Kidney (tissue), 14 donors: ENCODE results near the gene SPA17. TPM values are rescaled to one million over a fixed set of nuclear protein-coding genes. Genes with fewer than 3 reads are reported as not detected.
A peak's percentile ranks its signal among the peaks of the same experiment; 100 is the strongest.

ENCODE experiments used
- DNase-seq, 5 donors: peaks; one replicate each; pipeline ENCODE4 v3.0.0-alpha.2; 2013 to 2020
- FAIRE-seq: peaks from 2 replicates; lab custom pipeline; 2012; peaks lifted over from hg19 to GRCh38; lab: Jason Lieb, UNC
- H3K27ac ChIP-seq, 2 donors: one replicate each; pipeline ENCODE4 v1.7.0; 2013; ENCODE audit warnings: low read depth in 2 of 2, low read length in 2 of 2, inconsistent platforms in 1 of 2
- H3K27me3 ChIP-seq: one replicate; pipeline ENCODE4 v1.7.1; 2013; ENCODE audit warnings: low read length, inconsistent platforms; ENCODE audit not compliant: control insufficient read depth, insufficient read depth
- H3K36me3 ChIP-seq, 3 donors: one replicate each; pipeline versions ENCODE4 v1.7.0 to v1.7.1; 2013; ENCODE audit warnings: low read length in 3 of 3, control low read depth in 1 of 3, inconsistent platforms in 1 of 3; ENCODE audit not compliant: insufficient read depth in 3 of 3, control insufficient read depth in 2 of 3
- H3K4me1 ChIP-seq, 3 donors: one replicate each; pipeline versions ENCODE4 v1.7.0 to v1.7.1; 2013; ENCODE audit warnings: low read length in 3 of 3, inconsistent platforms in 1 of 3, low read depth in 1 of 3; ENCODE audit not compliant: control insufficient read depth in 2 of 3, insufficient read depth in 2 of 3
- H3K4me3 ChIP-seq, 3 donors: one replicate each; pipeline versions ENCODE4 v1.7.0 to v1.8.1; 2013; ENCODE audit warnings: low read length in 3 of 3, control low read depth in 1 of 3, inconsistent platforms in 1 of 3
- H3K9ac ChIP-seq, 3 donors: one replicate each; pipeline versions ENCODE4 v1.7.0 to v1.7.1; 2013; ENCODE audit warnings: low read length in 3 of 3, control low read depth in 1 of 3, inconsistent platforms in 1 of 3
- H3K9me3 ChIP-seq, 3 donors: one replicate each; pipeline versions ENCODE4 v1.7.0 to v1.7.1; 2013; ENCODE audit warnings: low read length in 3 of 3, control low read depth in 1 of 3, inconsistent platforms in 1 of 3; ENCODE audit not compliant: control insufficient read depth in 2 of 3, insufficient read depth in 1 of 3
- intact Hi-C: fragments of 100-400 bp; cut with DNase I; formaldehyde crosslinking; loops from one replicate; pipeline ENCODE4 v1.11.1; 2022
- polyA plus RNA-seq: library from polyadenylated mRNA; stranded (reverse); fragments of 350-450 nt; fragmentation: Illumina TruSeq; extraction: RNeasy Lipid Tissue Mini Kit (QIAGEN cat#74804); gene quantifications from one replicate; pipeline ENCODE4 v1.2.3, GENCODE V29; 2014; ENCODE audit warnings: low read depth, low replicate concordance; ENCODE audit not compliant: insufficient read depth
- total RNA-seq: library from RNA; stranded (reverse); fragmentation: NEBNext Ultra II Directional; extraction: Animal tissue kit (Norgen Biotek cat#: 25700); gene quantifications from one replicate; pipeline ENCODE4 v1.2.1, GENCODE V29; 2021
- TF ChIP-seq, protein P1 (sequence below): IDR thresholded peaks from 3 replicates; pipeline ENCODE4 v1.5.1; 2012; ENCODE audit warnings: mild to moderate bottlenecking, moderate library complexity, borderline replicate concordance; ENCODE audit not compliant: insufficient read depth; ENCODE audit errors: extremely low read depth
- donor health status: control.
- donor health status: control.
- donor health status: control.
- donor health status: control.
- donor health status: control.
- donor health status: DM: yes; HTN: yes; CAD: no.
- donor health status: Normal renal cell carcinoma (clear cell type).

The SPA17 gene
- total and polyA plus RNA-seq, 2 donors from 2014 or later: 10.7 to 23.7 TPM

DNA sequence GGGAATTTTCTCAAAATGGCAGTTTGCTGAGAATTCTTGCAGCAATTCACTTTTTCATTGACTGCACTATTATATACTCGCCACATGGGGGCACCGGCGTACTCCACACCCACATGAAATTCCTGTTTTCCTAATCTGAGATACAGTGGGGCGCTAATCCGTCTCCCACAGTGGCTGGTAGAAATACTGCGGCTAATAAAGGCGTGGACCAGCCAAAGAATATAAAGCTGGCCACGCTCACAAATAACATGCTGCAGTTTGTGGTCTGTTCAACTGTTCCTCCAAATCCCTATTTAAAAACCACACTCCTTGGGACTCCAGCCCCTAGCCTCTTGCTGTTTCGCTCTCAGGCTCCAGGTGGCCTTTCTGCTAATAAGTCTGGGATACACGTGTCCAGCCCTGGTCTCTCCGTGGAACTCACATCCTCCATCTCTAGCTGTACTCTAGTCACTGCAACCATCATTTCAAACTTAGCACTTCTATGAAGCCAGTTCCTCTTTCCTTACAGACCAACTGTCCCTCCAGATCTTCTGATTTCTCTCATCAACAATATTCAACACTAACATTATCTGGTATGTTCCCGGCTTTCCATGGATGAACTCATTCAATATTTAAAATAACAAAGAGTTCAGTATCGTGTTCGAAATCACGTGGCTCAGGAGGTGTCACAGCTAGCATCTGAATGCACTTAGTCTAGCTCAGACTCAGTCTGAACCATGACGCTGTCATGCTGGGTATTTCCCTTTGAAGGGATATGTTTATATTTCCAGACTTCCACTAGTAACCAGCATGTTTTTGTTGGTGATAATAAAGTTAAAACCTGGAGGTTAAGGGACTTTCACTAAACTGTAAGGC is 29.1 kb upstream of the SPA17 start:
- H3K36me3 ChIP-seq: peaks cover 0 to 5% (median 4%) of the 10 kb centered on the region in 3 donors
- no peaks in the 10 kb centered on the region for H3K9me3 ChIP-seq
- TF ChIP-seq, protein P1, sequence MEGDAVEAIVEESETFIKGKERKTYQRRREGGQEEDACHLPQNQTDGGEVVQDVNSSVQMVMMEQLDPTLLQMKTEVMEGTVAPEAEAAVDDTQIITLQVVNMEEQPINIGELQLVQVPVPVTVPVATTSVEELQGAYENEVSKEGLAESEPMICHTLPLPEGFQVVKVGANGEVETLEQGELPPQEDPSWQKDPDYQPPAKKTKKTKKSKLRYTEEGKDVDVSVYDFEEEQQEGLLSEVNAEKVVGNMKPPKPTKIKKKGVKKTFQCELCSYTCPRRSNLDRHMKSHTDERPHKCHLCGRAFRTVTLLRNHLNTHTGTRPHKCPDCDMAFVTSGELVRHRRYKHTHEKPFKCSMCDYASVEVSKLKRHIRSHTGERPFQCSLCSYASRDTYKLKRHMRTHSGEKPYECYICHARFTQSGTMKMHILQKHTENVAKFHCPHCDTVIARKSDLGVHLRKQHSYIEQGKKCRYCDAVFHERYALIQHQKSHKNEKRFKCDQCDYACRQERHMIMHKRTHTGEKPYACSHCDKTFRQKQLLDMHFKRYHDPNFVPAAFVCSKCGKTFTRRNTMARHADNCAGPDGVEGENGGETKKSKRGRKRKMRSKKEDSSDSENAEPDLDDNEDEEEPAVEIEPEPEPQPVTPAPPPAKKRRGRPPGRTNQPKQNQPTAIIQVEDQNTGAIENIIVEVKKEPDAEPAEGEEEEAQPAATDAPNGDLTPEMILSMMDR: peak; percentile 86
- H3K4me1 ChIP-seq: no peaks in the 10 kb centered on the region
- DNase-seq (peak in 4 of 5 donors; percentile 63 to 81 (median 76)), FAIRE-seq (peak; percentile 62)
- H3K27me3 ChIP-seq: no peaks in the 10 kb centered on the region
- peak overlapping the region in 2 of 3 donors; percentile 43 to 45 for H3K4me3 ChIP-seq
- H3K27ac ChIP-seq: no peak overlapping the region
- intact Hi-C loops: loop anchor here (10.0 kb wide), 1 partner anchor 200 kb away; no protein-coding TSS in a partner anchor
- no peak overlapping the region for H3K9ac ChIP-seq

DNA sequence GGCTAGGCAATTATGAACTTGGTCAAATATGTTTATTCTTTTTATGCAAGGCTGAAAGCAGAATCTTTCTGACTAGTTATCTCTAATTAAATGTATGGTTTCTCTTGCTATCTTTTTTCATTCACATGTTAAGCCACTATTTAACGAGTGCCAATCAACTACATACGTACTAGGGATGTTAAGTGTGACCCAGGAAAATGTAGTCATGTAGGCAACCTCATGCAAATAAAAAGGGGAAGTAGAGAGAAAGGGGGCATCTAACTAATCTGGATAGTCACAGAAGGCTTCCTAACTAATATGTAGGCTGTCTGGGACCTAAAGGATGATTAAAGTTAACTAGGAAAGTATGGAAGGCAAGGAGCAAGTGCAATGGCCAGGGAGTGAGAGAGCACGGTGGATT is 27.6 kb upstream of the SPA17 start:
- TF ChIP-seq, protein P1: no peak
- peaks cover 0 to 4% (median 2%) of the 10 kb centered on the region in 3 donors for H3K36me3 ChIP-seq
- intact Hi-C loops: loop anchor here (10.0 kb wide), 1 partner anchor 199 kb away; no protein-coding TSS in a partner anchor
- H3K9ac ChIP-seq: no peak overlapping the region
- FAIRE-seq (no peak), DNase-seq (no peak)
- no peaks in the 10 kb centered on the region for H3K27me3 ChIP-seq
- H3K27ac ChIP-seq: no peak overlapping the region
- no peaks in the 10 kb centered on the region for H3K4me1 ChIP-seq
- H3K9me3 ChIP-seq: no peaks in the 10 kb centered on the region
- H3K4me3 ChIP-seq: no peak overlapping the region

GRCh38 chr11:124648610-124649009 is 25.1 kb upstream of the SPA17 start:
- intact Hi-C loops: loop anchor here (10.0 kb wide), 1 partner anchor 196 kb away; no protein-coding TSS in a partner anchor
- Histone ChIP-seq H3K27me3 (no peaks in the 10 kb centered on the region), H3K9ac (no peak overlapping the region), H3K4me3 (no peak overlapping the region), H3K4me1 (no peaks in the 10 kb centered on the region), H3K36me3 (peaks cover 2 to 14% (median 4%) of the 10 kb centered on the region in 3 donors), H3K9me3 (no peaks in the 10 kb centered on the region), H3K27ac (no peak overlapping the region)
- no peak for FAIRE-seq
- TF ChIP-seq, protein P1: no peak
- no peak for DNase-seq
